Measurements from ENCODE around the gene SCN1A.

DNA sequence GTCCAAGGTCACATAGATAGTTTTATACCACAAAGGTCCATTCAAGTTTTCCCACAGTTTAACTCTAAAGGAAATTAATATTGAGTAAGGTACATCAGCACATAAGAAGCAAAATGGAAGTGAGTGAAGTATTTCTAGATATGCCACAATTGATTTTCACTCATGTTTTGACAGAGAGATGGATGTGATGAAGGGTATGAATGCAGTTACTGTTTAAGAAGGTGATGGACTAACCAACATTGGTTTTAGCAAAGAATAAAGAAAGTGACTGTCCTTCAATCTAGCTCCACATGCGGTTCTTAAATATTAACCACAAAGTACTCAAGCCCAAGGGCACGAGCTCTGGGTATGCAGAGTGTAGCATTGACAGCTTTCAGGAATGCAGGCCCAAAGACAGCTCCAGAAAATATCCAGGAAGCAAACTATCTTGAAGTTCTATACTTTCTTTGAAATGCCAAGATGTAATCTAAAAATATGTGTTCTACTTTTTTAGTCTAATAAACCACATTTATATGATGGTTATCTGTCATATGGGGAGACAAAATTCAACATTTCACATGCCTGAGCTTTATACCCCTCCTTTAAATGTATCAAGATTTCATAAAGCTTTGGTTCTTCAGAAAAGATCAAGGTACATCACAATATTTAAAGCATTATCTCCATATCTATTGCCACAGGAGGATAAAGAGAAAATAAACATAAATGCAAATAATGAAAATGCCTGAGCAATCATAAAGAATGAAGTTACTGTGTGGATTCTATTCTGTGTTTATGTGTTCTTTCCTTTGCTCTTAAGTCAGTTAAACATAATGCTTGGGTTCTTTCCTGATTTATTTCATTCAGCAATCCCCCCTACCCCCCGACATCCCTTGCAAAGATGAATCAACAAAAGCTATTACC, 6.7 kb upstream of the SCN1A start:
- TF ChIP-seq, protein P1, sequence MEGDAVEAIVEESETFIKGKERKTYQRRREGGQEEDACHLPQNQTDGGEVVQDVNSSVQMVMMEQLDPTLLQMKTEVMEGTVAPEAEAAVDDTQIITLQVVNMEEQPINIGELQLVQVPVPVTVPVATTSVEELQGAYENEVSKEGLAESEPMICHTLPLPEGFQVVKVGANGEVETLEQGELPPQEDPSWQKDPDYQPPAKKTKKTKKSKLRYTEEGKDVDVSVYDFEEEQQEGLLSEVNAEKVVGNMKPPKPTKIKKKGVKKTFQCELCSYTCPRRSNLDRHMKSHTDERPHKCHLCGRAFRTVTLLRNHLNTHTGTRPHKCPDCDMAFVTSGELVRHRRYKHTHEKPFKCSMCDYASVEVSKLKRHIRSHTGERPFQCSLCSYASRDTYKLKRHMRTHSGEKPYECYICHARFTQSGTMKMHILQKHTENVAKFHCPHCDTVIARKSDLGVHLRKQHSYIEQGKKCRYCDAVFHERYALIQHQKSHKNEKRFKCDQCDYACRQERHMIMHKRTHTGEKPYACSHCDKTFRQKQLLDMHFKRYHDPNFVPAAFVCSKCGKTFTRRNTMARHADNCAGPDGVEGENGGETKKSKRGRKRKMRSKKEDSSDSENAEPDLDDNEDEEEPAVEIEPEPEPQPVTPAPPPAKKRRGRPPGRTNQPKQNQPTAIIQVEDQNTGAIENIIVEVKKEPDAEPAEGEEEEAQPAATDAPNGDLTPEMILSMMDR (IDR thresholded peaks at IDR 0.05): no peak
- TF ChIP-seq POLR2A (IDR thresholded peaks at IDR 0.05): no peak
- TF ChIP-seq POLR2AphosphoS5 (IDR thresholded peaks at IDR 0.05; ENCODE audit: insufficient read depth in 1 of 2, low read depth in 1 of 2): no peak

Data from vagina (tissue), 2 donors.